ENCODE measurements around the gene TGFB2.

The TGFB2 gene

DNA sequence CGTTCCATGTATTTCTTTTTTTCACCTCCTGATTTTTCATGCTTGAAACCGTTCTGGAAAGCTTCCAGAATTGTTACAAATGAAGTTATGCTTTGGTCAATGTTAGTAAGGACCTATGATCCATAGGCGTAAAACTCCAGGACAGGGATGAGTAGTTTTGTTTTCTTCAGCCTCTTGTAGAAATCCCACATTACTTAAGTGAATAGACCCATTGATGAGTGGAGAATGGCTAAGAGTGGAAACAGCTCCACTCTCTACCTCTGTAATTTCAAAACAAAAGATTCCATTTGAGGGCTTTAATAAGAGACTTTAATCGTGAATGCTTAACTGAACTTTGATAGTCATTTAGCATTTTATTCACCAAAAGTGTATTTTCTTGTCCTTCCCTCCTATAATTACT lies 3.0 kb upstream of the TGFB2 start:
- Histone ChIP-seq H3K9ac (ENCODE audit: low read depth, low read length) (no peak overlapping the region), H4K20me1 (ENCODE audit: insufficient read depth, low read length) (no peaks in the 10 kb centered on the region), H3K79me2 (ENCODE audit: insufficient read depth, low read length) (no peaks in the 10 kb centered on the region), H3K4me1 (ENCODE audit: insufficient read depth, low read length) (no peaks in the 10 kb centered on the region), H3K27ac (ENCODE audit: low read length) (no peak overlapping the region), H3K27me3 (ENCODE audit: insufficient read depth, low read length, poor library complexity) (no peaks in the 10 kb centered on the region), H3K36me3 (ENCODE audit: insufficient read depth, low read length) (no peaks in the 10 kb centered on the region), H3K4me2 (ENCODE audit: insufficient read depth, low read length) (no peak overlapping the region), H3K4me3 (ENCODE audit: low read depth in 1 of 2, low read length in 2 of 2) (no peak overlapping the region), H2AFZ (ENCODE audit: low read depth, low read length) (no peak overlapping the region), H3K9me3 (ENCODE audit: insufficient read depth, low read length, severe bottlenecking) (no peaks in the 10 kb centered on the region)
- DNase-seq (no peak), ATAC-seq (ENCODE audit: insufficient read depth, low read depth) (no peak)
- no peak for TF ChIP-seq EZH2 (IDR thresholded peaks at IDR 0.05; ENCODE audit: borderline replicate concordance, low read depth, low read length, severe bottlenecking)
- TF ChIP-seq, protein P1, sequence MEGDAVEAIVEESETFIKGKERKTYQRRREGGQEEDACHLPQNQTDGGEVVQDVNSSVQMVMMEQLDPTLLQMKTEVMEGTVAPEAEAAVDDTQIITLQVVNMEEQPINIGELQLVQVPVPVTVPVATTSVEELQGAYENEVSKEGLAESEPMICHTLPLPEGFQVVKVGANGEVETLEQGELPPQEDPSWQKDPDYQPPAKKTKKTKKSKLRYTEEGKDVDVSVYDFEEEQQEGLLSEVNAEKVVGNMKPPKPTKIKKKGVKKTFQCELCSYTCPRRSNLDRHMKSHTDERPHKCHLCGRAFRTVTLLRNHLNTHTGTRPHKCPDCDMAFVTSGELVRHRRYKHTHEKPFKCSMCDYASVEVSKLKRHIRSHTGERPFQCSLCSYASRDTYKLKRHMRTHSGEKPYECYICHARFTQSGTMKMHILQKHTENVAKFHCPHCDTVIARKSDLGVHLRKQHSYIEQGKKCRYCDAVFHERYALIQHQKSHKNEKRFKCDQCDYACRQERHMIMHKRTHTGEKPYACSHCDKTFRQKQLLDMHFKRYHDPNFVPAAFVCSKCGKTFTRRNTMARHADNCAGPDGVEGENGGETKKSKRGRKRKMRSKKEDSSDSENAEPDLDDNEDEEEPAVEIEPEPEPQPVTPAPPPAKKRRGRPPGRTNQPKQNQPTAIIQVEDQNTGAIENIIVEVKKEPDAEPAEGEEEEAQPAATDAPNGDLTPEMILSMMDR (IDR thresholded peaks at IDR 0.05; ENCODE audit: borderline replicate concordance, extremely low read depth, low read length, poor library complexity, severe bottlenecking): no peak

DNA sequence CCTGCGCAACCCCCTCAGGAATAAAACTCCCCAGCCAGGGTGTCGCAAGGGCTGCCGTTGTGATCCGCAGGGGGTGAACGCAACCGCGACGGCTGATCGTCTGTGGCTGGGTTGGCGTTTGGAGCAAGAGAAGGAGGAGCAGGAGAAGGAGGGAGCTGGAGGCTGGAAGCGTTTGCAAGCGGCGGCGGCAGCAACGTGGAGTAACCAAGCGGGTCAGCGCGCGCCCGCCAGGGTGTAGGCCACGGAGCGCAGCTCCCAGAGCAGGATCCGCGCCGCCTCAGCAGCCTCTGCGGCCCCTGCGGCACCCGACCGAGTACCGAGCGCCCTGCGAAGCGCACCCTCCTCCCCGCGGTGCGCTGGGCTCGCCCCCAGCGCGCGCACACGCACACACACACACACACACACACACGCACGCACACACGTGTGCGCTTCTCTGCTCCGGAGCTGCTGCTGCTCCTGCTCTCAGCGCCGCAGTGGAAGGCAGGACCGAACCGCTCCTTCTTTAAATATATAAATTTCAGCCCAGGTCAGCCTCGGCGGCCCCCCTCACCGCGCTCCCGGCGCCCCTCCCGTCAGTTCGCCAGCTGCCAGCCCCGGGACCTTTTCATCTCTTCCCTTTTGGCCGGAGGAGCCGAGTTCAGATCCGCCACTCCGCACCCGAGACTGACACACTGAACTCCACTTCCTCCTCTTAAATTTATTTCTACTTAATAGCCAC lies 696 bp downstream of the TGFB2 start:
- Histone ChIP-seq H2AFZ (ENCODE audit: low read depth, low read length) (no peak overlapping the region), H3K4me3 (ENCODE audit: low read depth in 1 of 2, low read length in 2 of 2) (no peak overlapping the region), H3K27ac (ENCODE audit: low read length) (no peak overlapping the region), H3K27me3 (ENCODE audit: insufficient read depth, low read length, poor library complexity) (no peaks in the 10 kb centered on the region), H3K9me3 (ENCODE audit: insufficient read depth, low read length, severe bottlenecking) (no peaks in the 10 kb centered on the region), H3K9ac (ENCODE audit: low read depth, low read length) (no peak overlapping the region), H4K20me1 (ENCODE audit: insufficient read depth, low read length) (no peaks in the 10 kb centered on the region), H3K79me2 (ENCODE audit: insufficient read depth, low read length) (no peaks in the 10 kb centered on the region), H3K4me2 (ENCODE audit: insufficient read depth, low read length) (no peak overlapping the region), H3K4me1 (ENCODE audit: insufficient read depth, low read length) (no peaks in the 10 kb centered on the region), H3K36me3 (ENCODE audit: insufficient read depth, low read length) (no peaks in the 10 kb centered on the region)
- no peak for ATAC-seq (ENCODE audit: insufficient read depth, low read depth)
- TF ChIP-seq, protein P1 (IDR thresholded peaks at IDR 0.05; ENCODE audit: borderline replicate concordance, extremely low read depth, low read length, poor library complexity, severe bottlenecking): no peak
- TF ChIP-seq EZH2 (IDR thresholded peaks at IDR 0.05; ENCODE audit: borderline replicate concordance, low read depth, low read length, severe bottlenecking): no peak
- DNase-seq: no peak

DNA sequence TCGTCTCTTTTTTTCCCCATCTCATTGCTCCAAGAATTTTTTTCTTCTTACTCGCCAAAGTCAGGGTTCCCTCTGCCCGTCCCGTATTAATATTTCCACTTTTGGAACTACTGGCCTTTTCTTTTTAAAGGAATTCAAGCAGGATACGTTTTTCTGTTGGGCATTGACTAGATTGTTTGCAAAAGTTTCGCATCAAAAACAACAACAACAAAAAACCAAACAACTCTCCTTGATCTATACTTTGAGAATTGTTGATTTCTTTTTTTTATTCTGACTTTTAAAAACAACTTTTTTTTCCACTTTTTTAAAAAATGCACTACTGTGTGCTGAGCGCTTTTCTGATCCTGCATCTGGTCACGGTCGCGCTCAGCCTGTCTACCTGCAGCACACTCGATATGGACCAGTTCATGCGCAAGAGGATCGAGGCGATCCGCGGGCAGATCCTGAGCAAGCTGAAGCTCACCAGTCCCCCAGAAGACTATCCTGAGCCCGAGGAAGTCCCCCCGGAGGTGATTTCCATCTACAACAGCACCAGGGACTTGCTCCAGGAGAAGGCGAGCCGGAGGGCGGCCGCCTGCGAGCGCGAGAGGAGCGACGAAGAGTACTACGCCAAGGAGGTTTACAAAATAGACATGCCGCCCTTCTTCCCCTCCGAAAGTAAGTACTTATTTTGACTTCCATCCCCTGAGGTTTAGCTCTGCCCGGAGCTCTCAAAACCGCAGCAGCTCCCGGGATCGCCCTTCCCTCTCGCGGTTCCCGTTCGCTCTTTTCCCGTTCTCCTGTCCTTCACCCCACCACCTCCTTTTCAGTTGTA lies 1.5 kb downstream of the TGFB2 start:
- Histone ChIP-seq H3K4me3 (ENCODE audit: low read depth in 1 of 2, low read length in 2 of 2) (no peak overlapping the region), H3K79me2 (ENCODE audit: insufficient read depth, low read length) (no peaks in the 10 kb centered on the region), H3K36me3 (ENCODE audit: insufficient read depth, low read length) (no peaks in the 10 kb centered on the region), H2AFZ (ENCODE audit: low read depth, low read length) (no peak overlapping the region), H3K9me3 (ENCODE audit: insufficient read depth, low read length, severe bottlenecking) (no peaks in the 10 kb centered on the region), H3K27me3 (ENCODE audit: insufficient read depth, low read length, poor library complexity) (no peaks in the 10 kb centered on the region), H3K9ac (ENCODE audit: low read depth, low read length) (no peak overlapping the region), H3K27ac (ENCODE audit: low read length) (no peak overlapping the region), H4K20me1 (ENCODE audit: insufficient read depth, low read length) (no peaks in the 10 kb centered on the region), H3K4me2 (ENCODE audit: insufficient read depth, low read length) (no peak overlapping the region), H3K4me1 (ENCODE audit: insufficient read depth, low read length) (0 out of 2 replicates have a peak, but pooled peaks cover 3% of the 10 kb centered on the region)
- DNase-seq: no peak
- ATAC-seq (ENCODE audit: insufficient read depth, low read depth): no peak
- TF ChIP-seq, protein P1 (IDR thresholded peaks at IDR 0.05; ENCODE audit: borderline replicate concordance, extremely low read depth, low read length, poor library complexity, severe bottlenecking): no peak
- no peak for TF ChIP-seq EZH2 (IDR thresholded peaks at IDR 0.05; ENCODE audit: borderline replicate concordance, low read depth, low read length, severe bottlenecking)

All from DND-41 (cell line).